Vagina (tissue), 2 donors: ENCODE results near the gene SLC22A23. TPM values are rescaled to one million over a fixed set of nuclear protein-coding genes. Genes with fewer than 3 reads are reported as not detected.
A peak's percentile ranks its signal among the peaks of the same experiment; 100 is the strongest.

ENCODE experiments used
- DNase-seq, 2 donors: peaks; one replicate each; pipeline ENCODE4 v3.0.0-alpha.2; 2017; ENCODE audit errors: extremely low spot score in 2 of 2
- H3K27ac ChIP-seq: fragments of 200-600 bp; sonication (generic); one replicate; pipeline ENCODE4 v1.5.1; 2019
- H3K27me3 ChIP-seq: fragments of 200-600 bp; sonication (generic); one replicate; pipeline ENCODE4 v1.5.1; 2019
- H3K36me3 ChIP-seq, 2 donors: fragments of 200-600 bp; sonication (generic); one replicate each; pipeline ENCODE4 v1.5.1; 2017 to 2019
- H3K4me1 ChIP-seq: fragments of 200-600 bp; sonication (generic); one replicate; pipeline ENCODE4 v1.5.1; 2019
- H3K4me3 ChIP-seq, 2 donors: fragments of 200-600 bp; sonication (generic); 1 replicate in 1 of 2; 2 replicates in 1 of 2; pipeline ENCODE4 v1.5.1; 2016 to 2019
- H3K9me3 ChIP-seq: fragments of 200-600 bp; sonication (generic); one replicate; pipeline ENCODE4 v1.5.1; 2019
- POLR2A ChIP-seq, 2 donors: fragments of 450-650 bp; IDR thresholded peaks; one replicate each; pipeline ENCODE4 v1.6.1; 2017; ENCODE audit warnings: antibody characterized with exemption in 2 of 2, mild to moderate bottlenecking in 2 of 2, moderate library complexity in 2 of 2
- POLR2AphosphoS5 ChIP-seq, 2 donors: sonication (generic); formaldehyde crosslinking; IDR thresholded peaks; one replicate each; pipeline ENCODE4 v1.9.0; 2017; ENCODE audit warnings: antibody characterized with exemption in 2 of 2, mild to moderate bottlenecking in 2 of 2, low read depth in 1 of 2; ENCODE audit not compliant: insufficient read depth in 1 of 2
- intact Hi-C: fragments of 100-400 bp; cut with DNase I; formaldehyde crosslinking; loops from one replicate; pipeline ENCODE4 v1.15.1; 2023
- total RNA-seq: library from RNA; depleted of rRNA; stranded (reverse); fragments of >200 nt; gene quantifications from one replicate; pipeline ENCODE4 v1.2.3, GENCODE V29; 2016
- TF ChIP-seq, protein P1 (sequence below), 3 experiments: fragments of 450-650 bp in 2 of 3; fragments of 200-600 bp in 1 of 3; sonication (generic) in 1 of 3; IDR thresholded peaks; one replicate each; pipeline ENCODE4 v1.5.1; 2017 to 2019; ENCODE audit warnings: antibody characterized with exemption in 3 of 3, mild to moderate bottlenecking in 2 of 3, moderate library complexity in 2 of 3

The SLC22A23 gene
- total RNA-seq, 1 donor from 2014 or later: 40.5 TPM

GRCh38 chr6:3466488-3467219 is 9.8 kb upstream of the SLC22A23 start:
- Histone ChIP-seq H3K36me3 (no peaks in the 10 kb centered on the region), H3K27me3 (no peaks in the 10 kb centered on the region), H3K4me3 (no peak overlapping the region), H3K4me1 (peaks cover 5% of the 10 kb centered on the region), H3K9me3 (no peaks in the 10 kb centered on the region), H3K27ac (no peak overlapping the region)
- DNase-seq: no peak
- TF ChIP-seq, protein P1, sequence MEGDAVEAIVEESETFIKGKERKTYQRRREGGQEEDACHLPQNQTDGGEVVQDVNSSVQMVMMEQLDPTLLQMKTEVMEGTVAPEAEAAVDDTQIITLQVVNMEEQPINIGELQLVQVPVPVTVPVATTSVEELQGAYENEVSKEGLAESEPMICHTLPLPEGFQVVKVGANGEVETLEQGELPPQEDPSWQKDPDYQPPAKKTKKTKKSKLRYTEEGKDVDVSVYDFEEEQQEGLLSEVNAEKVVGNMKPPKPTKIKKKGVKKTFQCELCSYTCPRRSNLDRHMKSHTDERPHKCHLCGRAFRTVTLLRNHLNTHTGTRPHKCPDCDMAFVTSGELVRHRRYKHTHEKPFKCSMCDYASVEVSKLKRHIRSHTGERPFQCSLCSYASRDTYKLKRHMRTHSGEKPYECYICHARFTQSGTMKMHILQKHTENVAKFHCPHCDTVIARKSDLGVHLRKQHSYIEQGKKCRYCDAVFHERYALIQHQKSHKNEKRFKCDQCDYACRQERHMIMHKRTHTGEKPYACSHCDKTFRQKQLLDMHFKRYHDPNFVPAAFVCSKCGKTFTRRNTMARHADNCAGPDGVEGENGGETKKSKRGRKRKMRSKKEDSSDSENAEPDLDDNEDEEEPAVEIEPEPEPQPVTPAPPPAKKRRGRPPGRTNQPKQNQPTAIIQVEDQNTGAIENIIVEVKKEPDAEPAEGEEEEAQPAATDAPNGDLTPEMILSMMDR (IDR thresholded peaks at IDR 0.05): no peak
- no peak for TF ChIP-seq POLR2AphosphoS5 (IDR thresholded peaks at IDR 0.05; ENCODE audit: insufficient read depth in 1 of 2, low read depth in 1 of 2)
- no peak for TF ChIP-seq POLR2A (IDR thresholded peaks at IDR 0.05)
- intact Hi-C loops: no loop called here

DNA sequence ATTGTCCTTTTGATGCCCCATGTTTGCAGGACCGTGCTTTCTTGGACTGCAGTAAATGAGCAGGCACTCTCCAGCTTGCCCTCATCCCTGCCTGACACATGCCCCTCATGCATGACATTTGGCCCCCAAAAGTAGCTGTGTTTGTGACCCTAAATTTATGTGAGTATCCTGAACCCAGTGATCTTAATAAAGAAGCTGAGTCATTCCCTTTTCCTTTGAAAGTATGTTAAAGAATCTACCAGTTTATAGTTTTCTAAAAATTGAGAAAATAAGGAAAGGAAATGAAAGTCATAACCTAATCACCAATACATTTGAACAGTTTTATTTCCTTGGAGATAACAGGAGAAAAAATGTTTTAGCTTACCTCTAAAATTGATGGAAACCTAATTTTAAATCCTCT is 3.4 kb upstream of the SLC22A23 start:
- H3K4me3 ChIP-seq: no peak overlapping the region
- H3K9me3 ChIP-seq: no peaks in the 10 kb centered on the region
- intact Hi-C loops: no loop called here
- no peak overlapping the region for H3K27ac ChIP-seq
- no peak for DNase-seq
- peaks cover 14% of the 10 kb centered on the region for H3K4me1 ChIP-seq
- TF ChIP-seq, protein P1 (IDR thresholded peaks at IDR 0.05): no peak
- TF ChIP-seq POLR2AphosphoS5 (IDR thresholded peaks at IDR 0.05; ENCODE audit: insufficient read depth in 1 of 2, low read depth in 1 of 2) (no peak), POLR2A (IDR thresholded peaks at IDR 0.05) (no peak)
- no peaks in the 10 kb centered on the region for H3K27me3 ChIP-seq
- no peaks in the 10 kb centered on the region for H3K36me3 ChIP-seq

- no peak for TF ChIP-seq POLR2A (IDR thresholded peaks at IDR 0.05)
- no peak for TF ChIP-seq POLR2AphosphoS5 (IDR thresholded peaks at IDR 0.05; ENCODE audit: insufficient read depth in 1 of 2, low read depth in 1 of 2)
- TF ChIP-seq, protein P1 (IDR thresholded peaks at IDR 0.05): no peak
- Histone ChIP-seq H3K4me3 (no peak overlapping the region), H3K27ac (no peak overlapping the region), H3K9me3 (no peaks in the 10 kb centered on the region), H3K4me1 (peaks cover 26% of the 10 kb centered on the region), H3K27me3 (no peaks in the 10 kb centered on the region), H3K36me3 (no peaks in the 10 kb centered on the region)
- no peak for DNase-seq
- intact Hi-C loops: no loop called here
Observed at GRCh38 chr6:3458706-3459421, 2.0 kb upstream of the SLC22A23 start.

DNA sequence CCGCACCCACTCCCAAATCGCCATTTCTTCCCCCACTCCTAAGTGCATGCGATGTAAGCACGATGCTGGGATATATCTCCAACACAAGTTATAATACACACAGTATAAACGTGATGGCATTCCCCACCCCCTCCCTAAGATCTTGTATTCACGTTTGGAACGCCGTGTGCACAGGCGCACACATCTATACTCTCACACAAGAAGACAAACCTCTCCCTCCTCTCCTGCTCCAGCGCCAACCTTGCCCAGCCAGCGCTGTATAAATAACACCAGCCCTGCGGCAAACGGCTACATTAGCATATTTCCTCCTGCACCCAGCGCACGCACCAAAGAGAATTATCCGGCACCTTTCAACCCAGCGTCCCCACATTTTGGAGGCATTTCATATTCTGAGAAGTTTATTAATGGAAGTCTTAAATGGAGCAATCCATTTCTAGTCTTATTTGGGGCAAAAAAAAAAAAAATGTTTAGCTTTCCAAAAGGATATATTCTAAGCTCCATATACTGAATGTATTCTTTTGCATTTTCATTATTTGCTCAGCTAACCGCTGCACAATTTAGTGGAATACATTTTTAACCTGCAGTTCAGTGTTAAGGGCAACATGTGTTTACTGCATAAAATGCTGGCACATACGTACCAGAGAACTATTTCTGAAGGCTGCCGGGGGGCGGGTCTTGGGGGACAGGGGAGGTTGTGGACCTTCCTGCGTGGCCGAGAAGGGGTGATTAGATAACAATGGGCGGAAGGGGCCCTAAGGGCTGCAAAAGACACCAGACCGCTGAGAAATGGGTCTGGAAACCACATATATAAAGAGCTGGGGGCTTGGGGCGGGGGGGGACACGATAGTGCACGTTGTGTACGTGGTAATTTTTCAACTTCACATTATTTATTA is 1.1 kb upstream of the SLC22A23 start:
- peaks cover 35% of the 10 kb centered on the region for H3K4me1 ChIP-seq
- H3K36me3 ChIP-seq: no peaks in the 10 kb centered on the region
- TF ChIP-seq POLR2A (IDR thresholded peaks at IDR 0.05): no peak
- TF ChIP-seq, protein P1 (IDR thresholded peaks at IDR 0.05): no peak
- TF ChIP-seq POLR2AphosphoS5 (IDR thresholded peaks at IDR 0.05; ENCODE audit: insufficient read depth in 1 of 2, low read depth in 1 of 2): no peak
- no peaks in the 10 kb centered on the region for H3K9me3 ChIP-seq
- DNase-seq: no peak
- H3K4me3 ChIP-seq: peak overlapping the region; percentile 70 to 82
- H3K27me3 ChIP-seq: peaks cover 4% of the 10 kb centered on the region
- no peak overlapping the region for H3K27ac ChIP-seq
- intact Hi-C loops: no loop called here
